Measurements from ENCODE around the gene CCS. TPM values are rescaled to one million over a fixed set of nuclear protein-coding genes. Genes with fewer than 3 reads are reported as not detected.
"Not testable (repeated sequence)": the region's sequence is repeated elsewhere in the genome, so short reads cannot be mapped to it uniquely, and the experiment has no call there.

CCS gene
- polyA plus RNA-seq, 1 experiment = 36.4 TPM

DNA sequence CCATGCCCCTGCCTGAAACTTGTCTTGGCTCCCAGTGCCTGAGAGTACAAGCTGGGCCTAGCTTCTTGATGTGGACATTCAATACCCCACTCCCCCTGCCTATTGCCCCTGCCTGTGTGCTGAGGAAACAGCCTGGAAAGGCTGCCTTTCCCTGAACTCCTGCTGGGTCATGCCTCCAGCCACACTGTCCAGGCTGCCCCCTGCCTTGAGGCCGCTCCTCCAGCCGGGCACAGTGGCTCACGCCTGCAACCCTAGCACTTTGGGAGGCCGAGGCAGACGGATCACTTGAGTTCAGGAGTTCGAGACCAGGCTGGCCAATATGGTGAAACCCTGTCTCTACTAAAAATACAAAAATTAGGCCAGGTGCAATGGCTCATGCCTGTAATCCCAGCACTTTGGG, 10.1 kb downstream of the CCS start:
- peaks cover 28% of the 10 kb centered on the region for H3K36me3 ChIP-seq (ENCODE audit: control insufficient read depth, insufficient read depth, low read length)
- ChIA-PET POLR2A (no interaction called here), CTCF (interaction anchor here (0.6 to 1.0 kb wide), 2 partner anchors 74 to 503 kb away, joined by 3 read pairs; partner anchors contain the start of gene RBM4B)
- TF ChIP-seq, protein P1, sequence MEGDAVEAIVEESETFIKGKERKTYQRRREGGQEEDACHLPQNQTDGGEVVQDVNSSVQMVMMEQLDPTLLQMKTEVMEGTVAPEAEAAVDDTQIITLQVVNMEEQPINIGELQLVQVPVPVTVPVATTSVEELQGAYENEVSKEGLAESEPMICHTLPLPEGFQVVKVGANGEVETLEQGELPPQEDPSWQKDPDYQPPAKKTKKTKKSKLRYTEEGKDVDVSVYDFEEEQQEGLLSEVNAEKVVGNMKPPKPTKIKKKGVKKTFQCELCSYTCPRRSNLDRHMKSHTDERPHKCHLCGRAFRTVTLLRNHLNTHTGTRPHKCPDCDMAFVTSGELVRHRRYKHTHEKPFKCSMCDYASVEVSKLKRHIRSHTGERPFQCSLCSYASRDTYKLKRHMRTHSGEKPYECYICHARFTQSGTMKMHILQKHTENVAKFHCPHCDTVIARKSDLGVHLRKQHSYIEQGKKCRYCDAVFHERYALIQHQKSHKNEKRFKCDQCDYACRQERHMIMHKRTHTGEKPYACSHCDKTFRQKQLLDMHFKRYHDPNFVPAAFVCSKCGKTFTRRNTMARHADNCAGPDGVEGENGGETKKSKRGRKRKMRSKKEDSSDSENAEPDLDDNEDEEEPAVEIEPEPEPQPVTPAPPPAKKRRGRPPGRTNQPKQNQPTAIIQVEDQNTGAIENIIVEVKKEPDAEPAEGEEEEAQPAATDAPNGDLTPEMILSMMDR (IDR thresholded peaks at IDR 0.05; ENCODE audit: insufficient read depth, low read depth, low read length) = no peak
- no peak for DNase-seq (ENCODE audit: low read depth)
- H3K27me3 ChIP-seq (ENCODE audit: control insufficient read depth, insufficient read depth, low read length) = no peaks in the 10 kb centered on the region
- H3K4me3 ChIP-seq (ENCODE audit: low read depth, low read length) = no peak overlapping the region

DNA sequence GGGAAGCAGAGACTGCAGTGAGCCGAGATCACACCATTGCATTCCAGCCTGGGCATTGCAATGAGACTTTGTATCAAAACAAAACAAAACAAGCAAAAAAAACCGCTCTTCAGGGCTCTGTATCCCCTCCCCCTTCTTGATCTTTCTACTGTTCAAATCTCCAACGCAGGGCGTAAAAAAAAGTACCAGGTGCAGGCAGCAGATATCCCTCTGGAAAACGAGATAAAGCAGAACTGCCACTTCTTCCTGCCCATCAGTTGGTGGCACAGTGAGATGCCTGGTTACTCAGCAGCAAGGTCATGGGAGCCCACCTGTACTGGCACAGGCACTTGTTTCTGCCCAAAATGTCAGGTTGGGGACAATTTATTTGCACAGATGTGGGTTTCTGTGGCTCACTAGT, 11.2 kb downstream of the CCS start:
- CTCF ChIA-PET = no interaction called here
- Histone ChIP-seq H3K27me3 (ENCODE audit: control insufficient read depth, insufficient read depth, low read length) (no peaks in the 10 kb centered on the region), H3K4me3 (ENCODE audit: low read depth, low read length) (no peak overlapping the region), H3K36me3 (ENCODE audit: control insufficient read depth, insufficient read depth, low read length) (peaks cover 24% of the 10 kb centered on the region)
- POLR2A ChIA-PET = no interaction called here
- DNase-seq (ENCODE audit: low read depth) = no peak
- TF ChIP-seq, protein P1 (IDR thresholded peaks at IDR 0.05; ENCODE audit: insufficient read depth, low read depth, low read length) = no peak

DNA sequence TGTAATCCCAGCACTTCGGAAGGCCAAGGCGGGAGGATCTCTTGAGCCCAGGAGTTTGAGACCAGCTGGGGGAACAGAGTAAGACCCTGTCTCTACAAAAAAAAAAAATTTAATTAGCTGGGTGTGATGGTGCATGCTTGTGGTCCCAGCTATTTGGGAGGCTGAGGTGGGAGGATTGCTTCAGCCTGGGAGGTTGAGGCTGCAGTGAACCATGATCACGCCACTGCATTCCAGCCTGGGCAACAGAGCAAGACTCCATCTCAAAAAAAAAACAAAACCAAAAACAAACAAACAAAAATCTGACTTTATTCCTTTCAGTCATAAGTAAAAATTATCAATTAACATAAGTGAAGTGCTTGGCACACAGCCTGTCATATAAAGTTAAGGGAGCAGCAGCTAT, 13.6 kb downstream of the CCS start:
- DNase-seq (ENCODE audit: low read depth); POLR2A ChIA-PET; H3K4me3 ChIP-seq (ENCODE audit: low read depth, low read length); H3K27me3 ChIP-seq (ENCODE audit: control insufficient read depth, insufficient read depth, low read length): not testable (repeated sequence)
- CTCF ChIA-PET = interaction anchor here (1.3 kb wide), 1 partner anchor 27 kb away, joined by 3 read pairs; no protein-coding TSS in a partner anchor
- peaks cover 18% of the 10 kb centered on the region for H3K36me3 ChIP-seq (ENCODE audit: control insufficient read depth, insufficient read depth, low read length)

DNA sequence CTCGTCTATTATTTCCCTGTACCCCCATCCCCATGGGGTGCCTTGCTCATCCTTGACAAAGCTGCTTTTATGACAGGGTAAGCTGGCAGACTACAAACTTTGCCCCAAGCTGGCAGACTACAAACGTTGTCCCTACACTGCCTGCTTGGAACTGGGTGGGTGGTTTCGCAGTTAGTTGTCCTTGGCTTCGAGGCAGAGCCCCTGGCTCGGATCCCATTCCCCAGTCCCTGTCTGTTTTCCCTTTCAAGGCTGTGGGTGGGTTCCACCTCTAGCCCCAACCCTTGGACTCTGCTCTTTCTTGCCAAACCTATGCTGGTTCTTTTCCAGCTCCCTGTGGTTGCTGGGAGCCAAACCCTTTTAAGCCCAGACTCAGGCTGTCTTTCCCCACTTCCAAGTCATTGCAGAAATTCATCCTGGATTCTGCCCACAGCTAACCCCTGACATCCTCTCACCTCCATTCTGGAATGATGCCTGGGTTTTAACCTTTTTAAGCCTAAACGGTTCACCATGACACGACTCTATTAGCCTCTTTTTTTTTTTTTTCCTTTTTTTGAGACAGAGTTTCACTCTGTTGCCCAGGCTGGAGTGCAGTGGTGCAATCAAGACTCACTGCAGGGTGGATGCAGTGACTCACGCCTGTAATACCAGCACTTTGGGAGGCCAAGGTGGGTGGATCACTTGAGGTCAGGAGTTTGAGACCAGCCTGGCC, 14.3 kb downstream of the CCS start:
- CTCF ChIA-PET = no interaction called here
- peak; percentile 12 for DNase-seq (ENCODE audit: low read depth)
- Histone ChIP-seq H3K27me3 (ENCODE audit: control insufficient read depth, insufficient read depth, low read length) (no peaks in the 10 kb centered on the region), H3K36me3 (ENCODE audit: control insufficient read depth, insufficient read depth, low read length) (peaks cover 18% of the 10 kb centered on the region), H3K4me3 (ENCODE audit: low read depth, low read length) (no peak overlapping the region)
- TF ChIP-seq, protein P1 (IDR thresholded peaks at IDR 0.05; ENCODE audit: insufficient read depth, low read depth, low read length) = no peak
- POLR2A ChIA-PET = interaction anchor here (0.7 kb wide), 1 partner anchor 12 kb away, joined by 15 read pairs; no protein-coding TSS in a partner anchor

DNA sequence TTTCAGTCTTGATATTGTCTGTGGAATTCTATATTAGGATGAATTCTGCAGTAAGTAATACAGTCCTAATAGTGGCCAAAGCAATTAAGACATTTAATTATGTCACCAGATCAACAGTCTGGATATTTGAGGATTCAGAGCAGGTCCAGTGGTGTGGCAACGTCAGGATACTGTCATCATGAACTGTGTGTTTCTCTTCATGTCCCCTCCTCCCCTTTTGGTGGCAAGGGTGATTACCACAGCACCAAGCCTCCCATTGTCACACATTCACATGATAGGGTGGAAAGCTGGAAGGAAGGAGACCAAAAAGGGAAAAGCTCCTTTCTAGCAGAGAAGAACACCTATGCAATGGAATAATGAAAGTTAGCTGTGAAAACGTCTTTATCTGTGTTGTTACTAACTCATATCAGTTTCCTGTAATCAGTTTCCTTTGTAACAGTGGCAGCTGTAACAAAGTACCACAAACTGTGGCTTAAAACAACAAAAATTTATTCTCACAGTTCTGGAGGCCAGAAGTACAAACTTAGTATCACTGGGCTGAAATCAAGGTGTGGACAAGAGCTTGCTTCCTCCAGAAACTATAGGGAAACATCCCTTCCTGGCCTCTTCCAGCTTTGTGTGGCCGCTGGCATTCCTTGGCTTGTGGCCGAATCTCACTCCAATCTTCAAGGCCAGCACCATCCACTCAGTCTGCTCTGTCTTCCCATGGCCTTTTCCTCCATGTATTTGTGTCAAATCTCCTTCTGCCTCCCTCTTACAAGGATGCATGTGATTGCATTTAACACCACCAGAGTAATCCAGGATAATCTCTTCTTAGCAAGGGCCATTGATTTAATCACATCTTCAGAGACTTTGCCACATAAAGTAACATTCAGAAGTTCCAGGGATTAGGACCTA, 17.0 kb downstream of the CCS start:
- POLR2A ChIA-PET = no interaction called here
- Histone ChIP-seq H3K36me3 (ENCODE audit: control insufficient read depth, insufficient read depth, low read length) (peaks cover 10% of the 10 kb centered on the region), H3K4me3 (ENCODE audit: low read depth, low read length) (no peak overlapping the region), H3K27me3 (ENCODE audit: control insufficient read depth, insufficient read depth, low read length) (no peaks in the 10 kb centered on the region)
- CTCF ChIA-PET = no interaction called here
- TF ChIP-seq, protein P1 (IDR thresholded peaks at IDR 0.05; ENCODE audit: insufficient read depth, low read depth, low read length) = no peak
- DNase-seq (ENCODE audit: low read depth) = no peak
